Mesothelial cell of epicardium (in vitro differentiated cells): ENCODE results near the gene NEK1. TPM values are rescaled to one million over a fixed set of nuclear protein-coding genes. Genes with fewer than 3 reads are reported as not detected.
"Not testable (repeated sequence)": the region's sequence is repeated elsewhere in the genome, so short reads cannot be mapped to it uniquely, and the experiment has no call there.

ENCODE experiments used
- DNase-seq, 2 experiments: peaks; one replicate each; pipeline ENCODE4 v3.0.0; 2021; ENCODE audit warnings: low spot score in 2 of 2; ENCODE audit not compliant: unreplicated experiment in 2 of 2
- H3K27ac Mint-ChIP-seq: 2 replicates; pipeline ENCODE4 v1.8.0; 2021; ENCODE audit warnings: mixed read lengths
- H3K27me3 Mint-ChIP-seq: 2 replicates; pipeline ENCODE4 v1.8.0; 2021; ENCODE audit warnings: low read depth, mixed read lengths
- H3K36me3 Mint-ChIP-seq: 2 replicates; pipeline ENCODE4 v1.8.0; 2021; ENCODE audit warnings: mixed read lengths
- H3K4me1 Mint-ChIP-seq: 2 replicates; pipeline ENCODE4 v1.8.0; 2021; ENCODE audit warnings: mixed read lengths
- H3K4me3 Mint-ChIP-seq: 2 replicates; pipeline ENCODE4 v1.8.0; 2021; ENCODE audit warnings: mild to moderate bottlenecking, moderate library complexity, mixed read lengths
- H3K9me3 Mint-ChIP-seq: 2 replicates; pipeline ENCODE4 v1.8.0; 2021; ENCODE audit warnings: mixed read lengths
- total RNA-seq: library from RNA; stranded (reverse); gene quantifications from 3 replicates; pipeline ENCODE4 v1.2.1, GENCODE V29; 2021
- TF ChIP-seq, protein P1 (sequence below): fragments of 200-600 bp; sonication (generic); IDR thresholded peaks from one replicate; pipeline ENCODE4 v1.5.0; 2021; ENCODE audit warnings: antibody characterized with exemption; ENCODE audit not compliant: unreplicated experiment

NEK1 gene
- total RNA-seq, 1 donor from 2014 or later = 21.3 TPM

DNA sequence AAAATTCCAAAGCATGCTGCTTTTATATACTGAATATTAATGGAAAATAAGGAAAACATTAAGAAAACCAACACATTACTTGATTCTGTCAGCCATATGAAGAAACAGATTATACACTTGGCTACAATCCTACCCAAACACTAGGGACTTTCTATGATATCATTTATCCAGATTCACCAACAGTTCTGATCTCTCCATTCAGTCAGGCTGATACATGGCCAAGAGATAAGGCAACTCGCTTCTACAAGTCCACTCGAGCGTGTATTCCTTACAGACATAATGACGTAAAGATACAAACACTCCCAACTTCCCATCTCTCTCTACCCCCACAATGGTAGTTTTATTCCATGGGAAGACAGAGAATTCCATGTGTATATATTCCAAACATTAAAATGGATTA lies 44.5 kb downstream of the NEK1 start:
- Mint-ChIP-seq H3K27ac (no peak overlapping the region), H3K27me3 (no peaks in the 10 kb centered on the region), H3K4me1 (peaks cover 5% of the 10 kb centered on the region), H3K4me3 (no peak overlapping the region), H3K9me3 (peaks cover 4% of the 10 kb centered on the region), H3K36me3 (peaks cover 17% of the 10 kb centered on the region)
- TF ChIP-seq, protein P1, sequence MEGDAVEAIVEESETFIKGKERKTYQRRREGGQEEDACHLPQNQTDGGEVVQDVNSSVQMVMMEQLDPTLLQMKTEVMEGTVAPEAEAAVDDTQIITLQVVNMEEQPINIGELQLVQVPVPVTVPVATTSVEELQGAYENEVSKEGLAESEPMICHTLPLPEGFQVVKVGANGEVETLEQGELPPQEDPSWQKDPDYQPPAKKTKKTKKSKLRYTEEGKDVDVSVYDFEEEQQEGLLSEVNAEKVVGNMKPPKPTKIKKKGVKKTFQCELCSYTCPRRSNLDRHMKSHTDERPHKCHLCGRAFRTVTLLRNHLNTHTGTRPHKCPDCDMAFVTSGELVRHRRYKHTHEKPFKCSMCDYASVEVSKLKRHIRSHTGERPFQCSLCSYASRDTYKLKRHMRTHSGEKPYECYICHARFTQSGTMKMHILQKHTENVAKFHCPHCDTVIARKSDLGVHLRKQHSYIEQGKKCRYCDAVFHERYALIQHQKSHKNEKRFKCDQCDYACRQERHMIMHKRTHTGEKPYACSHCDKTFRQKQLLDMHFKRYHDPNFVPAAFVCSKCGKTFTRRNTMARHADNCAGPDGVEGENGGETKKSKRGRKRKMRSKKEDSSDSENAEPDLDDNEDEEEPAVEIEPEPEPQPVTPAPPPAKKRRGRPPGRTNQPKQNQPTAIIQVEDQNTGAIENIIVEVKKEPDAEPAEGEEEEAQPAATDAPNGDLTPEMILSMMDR = no peak
- no peak for DNase-seq

DNA sequence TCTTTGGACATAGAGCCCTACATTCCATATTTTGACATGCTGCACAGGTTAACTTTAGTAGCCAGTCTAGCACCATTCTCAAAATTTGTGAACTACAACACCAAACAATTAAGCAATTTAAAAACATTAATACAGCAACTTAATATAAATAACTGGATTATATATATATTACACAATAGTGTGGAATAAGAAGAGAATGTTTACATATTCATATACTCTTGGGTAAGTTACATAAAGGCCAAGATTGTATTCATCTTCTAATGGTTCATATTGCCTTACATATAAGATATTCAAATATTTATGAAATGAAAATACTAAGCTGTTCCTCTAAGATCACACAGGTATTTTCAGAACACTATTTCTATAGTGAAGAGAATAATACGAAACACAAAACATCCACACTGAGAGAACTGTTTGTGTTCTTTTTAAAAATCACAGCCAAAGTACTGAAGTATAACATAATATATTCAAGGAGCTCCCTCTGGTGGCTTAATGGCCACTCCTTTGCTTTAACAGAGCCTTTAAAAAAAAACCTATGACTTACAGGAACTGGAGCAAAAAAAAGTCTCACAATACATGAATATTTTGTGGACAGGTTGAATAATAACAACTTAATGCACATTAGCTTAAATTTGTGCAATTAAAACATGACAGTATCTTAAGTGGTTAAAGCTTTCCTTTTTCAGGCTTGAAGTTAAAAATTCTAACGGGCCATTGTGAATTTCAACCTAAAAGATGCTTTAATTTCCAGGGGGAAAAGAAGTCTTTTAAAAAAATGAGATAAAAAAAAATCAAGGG lies 46.2 kb downstream of the NEK1 start:
- no peak overlapping the region for H3K4me3 Mint-ChIP-seq
- DNase-seq = no peak
- peaks cover 2% of the 10 kb centered on the region for H3K9me3 Mint-ChIP-seq
- peaks cover 5% of the 10 kb centered on the region for H3K4me1 Mint-ChIP-seq
- peaks cover 5% of the 10 kb centered on the region for H3K36me3 Mint-ChIP-seq
- no peaks in the 10 kb centered on the region for H3K27me3 Mint-ChIP-seq
- peak overlapping the region; percentile 78 for H3K27ac Mint-ChIP-seq
- TF ChIP-seq, protein P1 = peak; percentile 49

DNA sequence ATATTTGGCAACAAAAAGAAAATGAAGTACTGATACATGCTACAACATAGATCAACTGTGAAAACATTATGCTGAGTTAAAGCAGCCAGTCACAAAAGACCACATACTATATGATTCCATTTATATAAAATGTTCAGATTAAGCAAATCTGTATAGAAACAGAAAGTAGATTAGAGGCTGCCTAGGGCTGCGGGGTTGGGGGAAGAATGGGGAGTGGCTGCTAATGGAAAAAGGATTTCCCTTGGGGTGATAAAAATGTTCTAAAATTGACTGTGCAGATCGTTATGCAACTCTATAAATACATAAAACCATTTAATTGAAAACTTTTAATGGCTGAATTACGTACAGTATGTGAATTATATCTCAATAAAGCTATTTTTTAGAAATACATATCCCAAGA lies 46.8 kb downstream of the NEK1 start:
- H3K4me3 Mint-ChIP-seq = no peak overlapping the region
- H3K9me3 Mint-ChIP-seq = no peaks in the 10 kb centered on the region
- H3K27me3 Mint-ChIP-seq = no peaks in the 10 kb centered on the region
- H3K36me3 Mint-ChIP-seq = peaks cover 7% of the 10 kb centered on the region
- H3K27ac Mint-ChIP-seq = peak overlapping the region; percentile 16
- TF ChIP-seq, protein P1 = no peak
- peaks cover 5% of the 10 kb centered on the region for H3K4me1 Mint-ChIP-seq
- no peak for DNase-seq

DNA sequence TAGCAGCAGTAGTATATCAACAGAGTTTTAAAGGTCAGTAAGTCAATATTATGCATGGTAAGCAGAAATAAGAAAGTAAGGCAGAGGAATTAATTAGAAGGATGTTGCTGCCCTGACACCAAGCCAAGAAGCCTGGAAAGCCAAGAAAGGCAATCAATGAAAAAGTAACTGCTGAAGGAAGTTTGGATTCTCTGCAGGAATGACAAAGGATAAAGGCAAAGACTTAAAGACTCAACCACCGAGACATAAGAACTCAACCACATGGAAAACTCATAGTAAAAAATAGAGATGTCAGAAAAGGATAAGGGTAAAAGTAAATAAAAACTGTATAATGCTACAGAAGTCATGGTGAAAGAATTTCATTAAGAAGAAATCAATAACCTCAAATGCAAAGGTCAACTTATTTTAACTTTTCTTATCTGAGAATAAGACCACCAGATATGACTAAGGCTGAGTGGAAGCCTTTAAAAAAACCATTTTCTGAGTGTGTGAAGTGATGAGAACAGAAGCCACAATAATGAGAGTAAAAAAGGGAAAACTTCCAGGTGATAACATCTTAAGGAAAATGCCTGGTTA lies 55.2 kb downstream of the NEK1 start:
- Mint-ChIP-seq H3K27ac (peak overlapping the region; percentile 55), H3K36me3 (peaks cover 33% of the 10 kb centered on the region), H3K4me1 (peaks cover 7% of the 10 kb centered on the region), H3K4me3 (no peak overlapping the region), H3K27me3 (no peaks in the 10 kb centered on the region), H3K9me3 (peaks cover 15% of the 10 kb centered on the region)
- TF ChIP-seq, protein P1 = no peak
- DNase-seq = no peak

DNA sequence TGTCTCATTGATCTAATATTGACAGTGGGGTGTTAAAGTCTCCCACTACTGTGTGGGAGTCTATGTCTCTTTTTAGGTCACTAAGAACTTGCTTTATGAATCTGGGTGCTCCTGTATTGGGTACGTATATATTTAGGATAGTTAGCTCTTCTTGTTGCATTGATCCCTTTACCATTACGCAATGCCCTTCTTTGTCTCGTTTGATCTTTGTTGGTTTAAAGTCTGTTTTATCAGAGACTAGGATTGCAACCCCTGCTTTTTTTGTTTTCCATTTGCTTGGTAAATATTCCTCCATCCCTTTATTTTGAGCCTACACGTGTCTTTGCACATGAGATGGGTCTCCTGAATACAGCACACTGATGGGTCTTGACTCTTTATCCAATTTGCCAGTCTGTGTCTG lies 65.8 kb downstream of the NEK1 start:
- H3K27ac Mint-ChIP-seq, H3K4me1 Mint-ChIP-seq, DNase-seq, H3K4me3 Mint-ChIP-seq, H3K27me3 Mint-ChIP-seq: not testable (repeated sequence)
- Mint-ChIP-seq H3K9me3 (peaks cover 64% of the 10 kb centered on the region), H3K36me3 (peaks cover 59% of the 10 kb centered on the region)

DNA sequence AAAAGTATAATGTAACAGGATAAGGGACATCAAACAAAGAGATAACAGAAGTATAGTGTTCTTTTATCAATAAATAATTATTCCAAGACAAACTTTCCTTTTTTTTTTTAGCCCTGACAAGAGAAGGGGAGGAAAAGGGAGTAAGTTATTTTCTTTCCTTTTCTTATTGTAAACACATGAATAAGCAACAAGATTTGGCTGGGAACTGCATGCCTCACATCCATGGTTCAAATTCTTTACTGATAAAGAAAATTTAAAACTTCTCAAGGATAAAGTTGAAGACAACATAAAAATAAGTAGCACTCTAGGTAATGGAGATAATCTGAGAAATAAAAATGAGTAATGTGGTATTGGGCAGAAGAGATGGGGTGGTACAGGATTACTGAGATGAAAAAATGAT lies 71.6 kb downstream of the NEK1 start:
- no peak overlapping the region for H3K4me3 Mint-ChIP-seq
- H3K27ac Mint-ChIP-seq = no peak overlapping the region
- no peaks in the 10 kb centered on the region for H3K27me3 Mint-ChIP-seq
- H3K4me1 Mint-ChIP-seq = no peaks in the 10 kb centered on the region
- H3K9me3 Mint-ChIP-seq = peaks cover 38% of the 10 kb centered on the region
- DNase-seq = no peak
- TF ChIP-seq, protein P1 = no peak
- peaks cover 28% of the 10 kb centered on the region for H3K36me3 Mint-ChIP-seq
